ENCODE measurements around the gene ARHGEF4. TPM values are rescaled to one million over a fixed set of nuclear protein-coding genes. Genes with fewer than 3 reads are reported as not detected.
A peak's percentile ranks its signal among the peaks of the same experiment; 100 is the strongest.

The ARHGEF4 gene
- total RNA-seq, 1 experiment from 2014 or later, result 12.6 TPM

DNA sequence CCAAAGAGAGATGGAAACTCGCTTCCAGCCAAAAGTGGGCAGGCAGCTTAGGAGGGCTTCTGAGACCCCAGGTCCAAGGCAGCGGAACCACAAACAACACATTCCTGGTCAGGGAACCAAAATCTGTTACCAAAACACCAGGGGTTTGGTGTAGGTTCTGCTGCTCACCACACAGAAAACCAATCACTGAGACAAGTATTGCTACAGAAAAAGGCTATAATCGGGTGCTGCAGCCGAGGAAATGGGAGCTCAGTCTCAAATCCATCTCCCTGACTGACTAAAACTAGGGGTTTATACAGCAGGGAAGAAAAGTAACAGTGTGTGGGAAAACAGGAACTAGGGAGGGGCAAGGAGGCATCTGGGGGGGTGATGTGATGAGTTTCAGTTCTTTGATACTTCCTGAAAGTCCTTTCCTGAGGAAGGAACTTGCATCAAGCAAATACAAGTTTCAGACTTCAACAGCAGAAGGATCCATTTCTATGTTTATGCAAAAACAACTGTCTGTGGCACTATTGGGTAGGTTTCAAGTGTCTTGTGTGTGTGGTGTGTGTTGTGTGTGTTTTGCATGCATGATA lies 148.6 kb downstream of the ARHGEF4 start:
- Histone ChIP-seq H3K4ac (ENCODE audit: low read depth, low read length) (no peak overlapping the region), H2AFZ (ENCODE audit: low read length) (no peak overlapping the region), H3K79me1 (ENCODE audit: insufficient read depth, low read depth, low read length, poor library complexity, severe bottlenecking) (no peaks in the 10 kb centered on the region), H4K20me1 (ENCODE audit: control insufficient read depth, insufficient read depth, insufficient read length) (no peaks in the 10 kb centered on the region), H3K27me3 (ENCODE audit: insufficient read depth, low read length) (no peaks in the 10 kb centered on the region), H3K23me2 (ENCODE audit: insufficient read length, low read depth, low read length, poor library complexity, severe bottlenecking) (no peaks in the 10 kb centered on the region), H2BK15ac (ENCODE audit: low read depth, low read length) (no peak overlapping the region), H2BK12ac (ENCODE audit: insufficient read length, low read depth, low read length) (no peak overlapping the region), H2AK5ac (ENCODE audit: insufficient read length, low read length) (no peak overlapping the region), H3K56ac (ENCODE audit: insufficient read length, low read depth, low read length) (no peak overlapping the region), H3K4me1 (ENCODE audit: insufficient read depth, low read length) (no peaks in the 10 kb centered on the region), H3K9me3 (ENCODE audit: control insufficient read depth, low read depth, low read length) (no peaks in the 10 kb centered on the region), H3K9ac (ENCODE audit: extremely low read depth, insufficient read length, low read length) (no peak overlapping the region), H4K91ac (ENCODE audit: insufficient read length, low read depth, low read length) (no peak overlapping the region), H3K27ac (ENCODE audit: insufficient read length, low read depth, low read length) (no peak overlapping the region), H3K18ac (ENCODE audit: insufficient read length, low read depth, low read length) (no peak overlapping the region), H2BK20ac (ENCODE audit: low read depth, low read length, poor library complexity, severe bottlenecking) (no peak overlapping the region), H2BK120ac (ENCODE audit: low read depth, low read length, poor library complexity, severe bottlenecking) (no peak overlapping the region), H4K5ac (ENCODE audit: insufficient read length, low read depth, low read length) (no peak overlapping the region), H2BK5ac (ENCODE audit: insufficient read length, low read length) (no peak overlapping the region), H3T11ph (ENCODE audit: low read length) (no peak overlapping the region), H3K23ac (ENCODE audit: insufficient read length, low read depth, low read length) (no peak overlapping the region), H3K79me2 (ENCODE audit: insufficient read depth, low read length) (no peaks in the 10 kb centered on the region), H3K14ac (ENCODE audit: insufficient read depth, low read length) (no peak overlapping the region), H4K8ac (replicated peaks; ENCODE audit: insufficient read length, low read depth, low read length) (peak overlapping the region; percentile 2), H3K4me2 (ENCODE audit: insufficient read depth, insufficient read length, low read length) (no peak overlapping the region)
- WGBS (ENCODE audit: extremely low coverage, insufficient read length, low lambda C conversion rate), result no CpG with 5 or more reads among the region's 4 CpGs
- no peak overlapping the region; a peak in 1 of 5 replicates for H3K4me3 Mint-ChIP-seq
- peaks cover 4 to 14% of the 10 kb centered on the region in 2 experiments; a peak in 3 of 5 replicates for H3K9me3 Mint-ChIP-seq
- TF ChIP-seq, protein P1, sequence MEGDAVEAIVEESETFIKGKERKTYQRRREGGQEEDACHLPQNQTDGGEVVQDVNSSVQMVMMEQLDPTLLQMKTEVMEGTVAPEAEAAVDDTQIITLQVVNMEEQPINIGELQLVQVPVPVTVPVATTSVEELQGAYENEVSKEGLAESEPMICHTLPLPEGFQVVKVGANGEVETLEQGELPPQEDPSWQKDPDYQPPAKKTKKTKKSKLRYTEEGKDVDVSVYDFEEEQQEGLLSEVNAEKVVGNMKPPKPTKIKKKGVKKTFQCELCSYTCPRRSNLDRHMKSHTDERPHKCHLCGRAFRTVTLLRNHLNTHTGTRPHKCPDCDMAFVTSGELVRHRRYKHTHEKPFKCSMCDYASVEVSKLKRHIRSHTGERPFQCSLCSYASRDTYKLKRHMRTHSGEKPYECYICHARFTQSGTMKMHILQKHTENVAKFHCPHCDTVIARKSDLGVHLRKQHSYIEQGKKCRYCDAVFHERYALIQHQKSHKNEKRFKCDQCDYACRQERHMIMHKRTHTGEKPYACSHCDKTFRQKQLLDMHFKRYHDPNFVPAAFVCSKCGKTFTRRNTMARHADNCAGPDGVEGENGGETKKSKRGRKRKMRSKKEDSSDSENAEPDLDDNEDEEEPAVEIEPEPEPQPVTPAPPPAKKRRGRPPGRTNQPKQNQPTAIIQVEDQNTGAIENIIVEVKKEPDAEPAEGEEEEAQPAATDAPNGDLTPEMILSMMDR (conservative IDR thresholded peaks at IDR 0.05), result no peak
- DNase-seq, result no peak
- H3K27ac Mint-ChIP-seq, result no peak overlapping the region
- no peaks in the 10 kb centered on the region for H3K27me3 Mint-ChIP-seq (ENCODE audit: low read depth)
- peaks cover 2 to 5% (median 4%) of the 10 kb centered on the region in 3 experiments; a peak in 5 of 7 replicates for H3K36me3 Mint-ChIP-seq (ENCODE audit: insufficient read depth in 1 of 3, low read depth in 3 of 3)
- H3K4me1 Mint-ChIP-seq, result no peaks in the 10 kb centered on the region
